Gastroesophageal sphincter (tissue), 2 donors: ENCODE measurements around the gene LYG2.

Experiments
- EP300 ChIP-seq: sonication (generic); formaldehyde crosslinking; IDR thresholded peaks from one replicate; pipeline ENCODE4 v1.6.1; 2017; ENCODE audit warnings: antibody characterized with exemption, mild to moderate bottlenecking
- POLR2A ChIP-seq, 2 donors: fragments of 450-650 bp; IDR thresholded peaks; one replicate each; pipeline ENCODE4 v1.6.1; 2017; ENCODE audit warnings: antibody characterized with exemption in 2 of 2, mild to moderate bottlenecking in 2 of 2, moderate library complexity in 1 of 2

- no peak for TF ChIP-seq POLR2A (IDR thresholded peaks at IDR 0.05)
- no peak for TF ChIP-seq EP300
These were observed 50.0 kb downstream of the LYG2 start for GRCh38 chr2:99205491-99205890.
